ENCODE data around the gene RAG1.

- TF ChIP-seq POLR2A (IDR thresholded peaks at IDR 0.05), result no peak
- no peak for TF ChIP-seq CTCF (IDR thresholded peaks at IDR 0.05)
These were observed 37.7 kb downstream of the RAG1 start for GRCh38 chr11:36605221-36606216.

Data from uterus (tissue), 2 donors.